HepG2 (cell line): ENCODE results near the gene CAPN11. TPM values are rescaled to one million over a fixed set of nuclear protein-coding genes. Genes with fewer than 3 reads are reported as not detected.

Experiments
- AGO2 ChIP-seq: fragments of 200-400 bp; formaldehyde crosslinking; optimal IDR thresholded peaks from 2 replicates; pipeline ENCODE3; 2017; ENCODE audit warnings: mild to moderate bottlenecking, low read depth, low read length, moderate library complexity
- ASH2L ChIP-seq: fragments of 300-600, 200-600 bp; sonication (generic); IDR thresholded peaks from 2 replicates; pipeline ENCODE4 v1.7.0; 2017; ENCODE audit warnings: low read depth, mild to moderate bottlenecking, moderate library complexity, mixed read lengths, low read length; ENCODE audit not compliant: insufficient read length
- CHD2 ChIP-seq: IDR thresholded peaks from 2 replicates; pipeline ENCODE4 v1.6.1; 2011; ENCODE audit warnings: low read depth, low read length, improper control_type of control experiment
- CTCF ChIP-seq: sonication (generic); formaldehyde crosslinking; IDR thresholded peaks from 2 replicates; pipeline ENCODE4 v1.5.0; 2020; ENCODE audit warnings: mild to moderate bottlenecking, missing genetic modification reagents, moderate library complexity
- GPN1 ChIP-seq: sonication (generic); formaldehyde crosslinking; IDR thresholded peaks from 2 replicates; pipeline ENCODE4 v1.5.1; 2020; ENCODE audit warnings: missing genetic modification reagents, borderline replicate concordance
- HNF4A ChIP-seq: sonication (generic); formaldehyde crosslinking; IDR thresholded peaks from 2 replicates; pipeline ENCODE4 v1.4.0; 2020; ENCODE audit warnings: missing genetic modification reagents
- KLF16 ChIP-seq, 2 experiments: sonication (generic) in 1 of 2; formaldehyde crosslinking in 1 of 2; IDR thresholded peaks; 2 replicates each; pipeline versions ENCODE4 v1.6.1 to v1.8.0; 2016 to 2023; ENCODE audit warnings: missing genetic modification reagents in 2 of 2, missing compliant biosample characterization in 1 of 2
- MTA1 ChIP-seq: sonication (generic); formaldehyde crosslinking; IDR thresholded peaks from 2 replicates; pipeline ENCODE4 v1.4.0; 2020; ENCODE audit warnings: missing genetic modification reagents, mild to moderate bottlenecking, borderline replicate concordance
- MYC ChIP-seq: sonication (generic); formaldehyde crosslinking; IDR thresholded peaks from 2 replicates; pipeline ENCODE4 v1.9.0; 2021; ENCODE audit warnings: missing genetic modification reagents, borderline replicate concordance
- NCOA1 ChIP-seq: sonication (generic); formaldehyde crosslinking; IDR thresholded peaks from 2 replicates; pipeline ENCODE4 v1.9.0; 2021; ENCODE audit warnings: missing genetic modification reagents
- NFRKB ChIP-seq: fragments of 450-650 bp; IDR thresholded peaks from 2 replicates; pipeline ENCODE4 v1.6.1; 2017
- REPIN1 ChIP-seq: sonication (generic); formaldehyde crosslinking; IDR thresholded peaks from 2 replicates; pipeline ENCODE4 v1.8.0; 2022; ENCODE audit warnings: missing genetic modification reagents, low read depth, mild to moderate bottlenecking, borderline replicate concordance
- SALL1 ChIP-seq: sonication (generic); formaldehyde crosslinking; IDR thresholded peaks from 2 replicates; pipeline ENCODE4 v1.8.0; 2022; ENCODE audit warnings: mild to moderate bottlenecking, missing genetic modification reagents
- SCMH1 ChIP-seq: sonication (generic); formaldehyde crosslinking; IDR thresholded peaks from 2 replicates; pipeline ENCODE4 v1.9.0; 2021; ENCODE audit warnings: missing genetic modification reagents, mild to moderate bottlenecking, borderline replicate concordance
- SP4 ChIP-seq: sonication (generic); formaldehyde crosslinking; IDR thresholded peaks from 2 replicates; pipeline ENCODE4 v1.8.1; 2023; ENCODE audit warnings: mild to moderate bottlenecking, missing genetic modification reagents
- SRSF4 ChIP-seq: fragments of 200-400 bp; formaldehyde crosslinking; IDR thresholded peaks from one replicate; pipeline ENCODE4 v1.6.1; 2018; ENCODE audit warnings: mild to moderate bottlenecking, low read depth, low read length, moderate library complexity; ENCODE audit not compliant: poor library complexity, severe bottlenecking
- TBP ChIP-seq: sonication (generic); formaldehyde crosslinking; IDR thresholded peaks from 2 replicates; pipeline ENCODE4 v1.5.0; 2020; ENCODE audit warnings: missing genetic modification reagents
- TFAP4 ChIP-seq: sonication (generic); IDR thresholded peaks from 2 replicates; pipeline ENCODE4 v1.6.1; 2016; ENCODE audit warnings: low read depth, borderline replicate concordance
- ZBTB42 ChIP-seq: sonication (generic); formaldehyde crosslinking; IDR thresholded peaks from 2 replicates; pipeline ENCODE4 v1.5.0; 2020; ENCODE audit warnings: mild to moderate bottlenecking, missing genetic modification reagents
- ZNF776 ChIP-seq: sonication (generic); formaldehyde crosslinking; IDR thresholded peaks from 2 replicates; pipeline ENCODE4 v1.4.0; 2020; ENCODE audit warnings: mild to moderate bottlenecking, missing genetic modification reagents
- polyA plus RNA-seq, 8 experiments: library from polyadenylated mRNA; depleted of rRNA in 3 of 8; stranded (reverse) in 7 of 8; unstranded in 1 of 8; fragments of >200 nt; fragmentation: Illumina TruSeq in 4 of 8; extraction: Trizol in 4 of 8; gene quantifications; 2 replicates each; pipeline versions ENCODE4 v1.2.1 to v1.2.3, GENCODE V29; 2011 to 2016; ENCODE audit warnings: low read depth in 4 of 8, missing spikeins in 1 of 8, mixed read lengths in 1 of 8; ENCODE audit not compliant: insufficient read depth in 1 of 8
- total RNA-seq, 5 experiments: library from RNA; depleted of rRNA; stranded (reverse); fragments of >200 nt; fragmentation: Illumina TruSeq; extraction: Trizol; gene quantifications; 2 replicates each; pipeline ENCODE4 v1.2.3, GENCODE V29; 2016; ENCODE audit warnings: low read depth in 1 of 5
- TF ChIP-seq, protein P1 (sequence below): sonication (generic); formaldehyde crosslinking; IDR thresholded peaks from 2 replicates; pipeline ENCODE4 v1.4.0; 2020; ENCODE audit warnings: missing genetic modification reagents
- TF ChIP-seq, protein P2 (sequence below): sonication (generic); formaldehyde crosslinking; IDR thresholded peaks from 2 replicates; pipeline ENCODE4 v1.4.0; 2020; ENCODE audit warnings: missing genetic modification reagents

The CAPN11 gene
- total and polyA plus RNA-seq, 2 of the 13 experiments (the other 11 are each of a cell fraction or from before 2014, with no cell fraction given) = 0.07 to 0.11 TPM

DNA sequence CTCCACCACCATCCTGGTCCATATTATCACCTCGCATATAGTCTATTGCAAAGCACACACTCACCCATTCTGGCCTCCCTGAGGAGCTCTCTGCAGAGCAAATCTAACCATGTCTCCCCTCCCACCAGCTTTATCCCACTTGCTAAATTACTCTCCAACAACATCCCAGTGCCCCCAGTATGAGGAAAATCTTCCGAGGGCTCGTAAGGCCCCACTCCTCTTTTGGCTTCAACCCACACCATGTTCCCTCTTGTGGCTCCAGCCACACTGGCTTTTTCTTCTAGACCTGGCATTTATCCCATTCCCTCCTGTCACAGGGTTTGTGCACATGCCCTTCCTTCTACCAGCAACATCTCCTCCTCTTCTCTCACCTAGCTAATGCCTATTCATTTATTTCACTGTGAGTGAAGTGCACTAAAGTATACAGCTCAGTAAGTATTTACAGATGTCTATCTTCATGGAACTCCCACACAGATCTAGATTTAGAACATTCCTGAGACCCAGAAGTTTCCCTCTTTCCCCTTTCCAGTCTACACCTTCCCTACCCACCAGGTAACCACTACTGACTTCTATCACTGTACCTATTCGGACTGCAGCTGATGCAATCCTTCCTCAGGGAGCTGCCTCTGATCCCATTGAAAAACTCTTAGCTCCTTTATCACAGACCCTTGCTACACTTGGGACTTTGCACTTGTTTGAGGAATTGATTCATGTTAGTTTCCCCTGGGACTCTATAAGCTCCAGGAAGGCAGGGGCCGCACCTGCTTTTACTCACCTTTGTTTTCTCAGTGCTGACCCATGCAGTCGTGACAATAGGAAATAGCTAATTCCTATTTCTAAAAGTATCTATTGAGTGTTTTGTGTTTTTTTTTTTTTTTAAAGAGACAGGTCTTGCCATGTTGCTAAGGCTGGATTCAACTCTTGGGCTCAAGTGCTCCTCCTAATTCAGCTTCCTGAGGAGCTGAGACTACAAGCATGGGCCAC, 46.9 kb upstream of the CAPN11 start (continued):
- TF ChIP-seq SP4 (CRISPR knock-in tag) = 0 out of 2 replicates have a peak, but pooled peaks have one; percentile 0
- TF ChIP-seq SALL1 (CRISPR knock-in tag) = peak; percentile 89
- peak in 1 of 2 experiments; percentile 81; a peak in 2 of 4 replicates for TF ChIP-seq KLF16 (CRISPR knock-in tag; IDR thresholded peaks at IDR 0.05)
- TF ChIP-seq GPN1 (CRISPR knock-in tag) = no peak
- TF ChIP-seq ZBTB42 (CRISPR knock-in tag) = no peak; the same call in 1 of the 2 replicates
- TF ChIP-seq ASH2L = peak; percentile 51
- peak; percentile 26; the same call in 1 of the 2 replicates for TF ChIP-seq CTCF
- TF ChIP-seq SRSF4 = no peak
- TF ChIP-seq, protein P1, sequence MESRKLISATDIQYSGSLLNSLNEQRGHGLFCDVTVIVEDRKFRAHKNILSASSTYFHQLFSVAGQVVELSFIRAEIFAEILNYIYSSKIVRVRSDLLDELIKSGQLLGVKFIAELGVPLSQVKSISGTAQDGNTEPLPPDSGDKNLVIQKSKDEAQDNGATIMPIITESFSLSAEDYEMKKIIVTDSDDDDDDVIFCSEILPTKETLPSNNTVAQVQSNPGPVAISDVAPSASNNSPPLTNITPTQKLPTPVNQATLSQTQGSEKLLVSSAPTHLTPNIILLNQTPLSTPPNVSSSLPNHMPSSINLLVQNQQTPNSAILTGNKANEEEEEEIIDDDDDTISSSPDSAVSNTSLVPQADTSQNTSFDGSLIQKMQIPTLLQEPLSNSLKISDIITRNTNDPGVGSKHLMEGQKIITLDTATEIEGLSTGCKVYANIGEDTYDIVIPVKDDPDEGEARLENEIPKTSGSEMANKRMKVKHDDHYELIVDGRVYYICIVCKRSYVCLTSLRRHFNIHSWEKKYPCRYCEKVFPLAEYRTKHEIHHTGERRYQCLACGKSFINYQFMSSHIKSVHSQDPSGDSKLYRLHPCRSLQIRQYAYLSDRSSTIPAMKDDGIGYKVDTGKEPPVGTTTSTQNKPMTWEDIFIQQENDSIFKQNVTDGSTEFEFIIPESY (CRISPR knock-in tag) = peak; percentile 49; the same call in 1 of the 2 replicates
- TF ChIP-seq NFRKB = no peak
- no peak for TF ChIP-seq SCMH1 (CRISPR knock-in tag)
- no peak for TF ChIP-seq MYC
- TF ChIP-seq CHD2 = no peak
- TF ChIP-seq, protein P2, sequence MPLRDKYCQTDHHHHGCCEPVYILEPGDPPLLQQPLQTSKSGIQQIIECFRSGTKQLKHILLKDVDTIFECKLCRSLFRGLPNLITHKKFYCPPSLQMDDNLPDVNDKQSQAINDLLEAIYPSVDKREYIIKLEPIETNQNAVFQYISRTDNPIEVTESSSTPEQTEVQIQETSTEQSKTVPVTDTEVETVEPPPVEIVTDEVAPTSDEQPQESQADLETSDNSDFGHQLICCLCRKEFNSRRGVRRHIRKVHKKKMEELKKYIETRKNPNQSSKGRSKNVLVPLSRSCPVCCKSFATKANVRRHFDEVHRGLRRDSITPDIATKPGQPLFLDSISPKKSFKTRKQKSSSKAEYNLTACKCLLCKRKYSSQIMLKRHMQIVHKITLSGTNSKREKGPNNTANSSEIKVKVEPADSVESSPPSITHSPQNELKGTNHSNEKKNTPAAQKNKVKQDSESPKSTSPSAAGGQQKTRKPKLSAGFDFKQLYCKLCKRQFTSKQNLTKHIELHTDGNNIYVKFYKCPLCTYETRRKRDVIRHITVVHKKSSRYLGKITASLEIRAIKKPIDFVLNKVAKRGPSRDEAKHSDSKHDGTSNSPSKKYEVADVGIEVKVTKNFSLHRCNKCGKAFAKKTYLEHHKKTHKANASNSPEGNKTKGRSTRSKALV = no peak
- no peak for TF ChIP-seq AGO2
- TF ChIP-seq HNF4A (CRISPR knock-in tag) = peak; percentile 98
- peak; percentile 49; the same call in 1 of the 2 replicates for TF ChIP-seq TFAP4
- TF ChIP-seq ZNF776 (CRISPR knock-in tag) = no peak
- peak; percentile 56; the same call in 1 of the 2 replicates for TF ChIP-seq MTA1 (CRISPR knock-in tag)
- peak; percentile 91 for TF ChIP-seq REPIN1 (CRISPR knock-in tag)
- TF ChIP-seq TBP (CRISPR knock-in tag) = no peak
- TF ChIP-seq NCOA1 (CRISPR knock-in tag) = no peak
